Right cardiac atrium (tissue), 5 donors: ENCODE results near the gene CACNA1F. TPM values are rescaled to one million over a fixed set of nuclear protein-coding genes. Genes with fewer than 3 reads are reported as not detected.

Experiments used
- ATAC-seq, 2 donors: fragments of 200-7000 bp; cut with Tn5 transposase; one replicate each; pipeline versions ENCODE4 v1.8.0 to v1.9.1; 2020; ENCODE audit warnings: moderate library complexity in 2 of 2, mild to moderate bottlenecking in 1 of 2
- DNase-seq, 3 donors: peaks; one replicate each; pipeline ENCODE4 v3.0.0-alpha.2; 2020
- H3K27ac ChIP-seq: one replicate; pipeline ENCODE4 v1.5.1; 2013; ENCODE audit warnings: mild to moderate bottlenecking, low read length, control low read depth, moderate library complexity
- H3K27me3 ChIP-seq: one replicate; pipeline ENCODE4 v1.6.1; 2013; ENCODE audit not compliant: control insufficient read depth, insufficient read depth
- H3K4me1 ChIP-seq: one replicate; pipeline ENCODE4 v1.6.1; 2013; ENCODE audit warnings: low read length; ENCODE audit not compliant: control insufficient read depth, insufficient read depth
- H3K4me3 ChIP-seq: one replicate; pipeline ENCODE4 v1.5.1; 2013; ENCODE audit warnings: low read length, control low read depth
- H3K9me3 ChIP-seq: one replicate; pipeline ENCODE4 v1.6.1; 2013; ENCODE audit warnings: low read length; ENCODE audit not compliant: control insufficient read depth
- WGBS: extraction: QIAGEN DNeasy Blood & Tissue Kit; methylation state at CpG from one replicate; pipeline ENCODE4 v1.1.7; 2013; 5-methylcytosine and 5-hydroxymethylcytosine counted together
- intact Hi-C, 4 donors: fragments of 100-400 bp; cut with DNase I; formaldehyde crosslinking; loops; one replicate each; pipeline versions ENCODE4 v1.11.0 to v1.14.0; 2022 to 2023
- polyA plus RNA-seq: library from polyadenylated mRNA; stranded (reverse); fragments of 200-250 nt; gene quantifications from one replicate; pipeline ENCODE4 v1.2.3, GENCODE V29; 2013
- total RNA-seq, 4 donors: library from RNA; stranded (reverse); fragmentation: NEBNext Ultra II Directional; extraction: Animal tissue kit (Norgen Biotek cat#: 25700); gene quantifications; one replicate each; pipeline ENCODE4 v1.2.1, GENCODE V29; 2021
- donor health status: healthy with polysubstance abuse.
- donor health status: DM: no; HTN: yes; CAD: no.
- donor health status: DM: no; HTN: no; CAD: no.
- donor health status: DM: no; HTN: yes; CAD: no; lungs with severe emphysema.
- donor health status: DM: yes; HTN: yes; CAD: no.

Gene CACNA1F
- total and polyA plus RNA-seq, 5 donors: 0.09 to 0.78 (median 0.18) TPM

GRCh38 chrX:49228185-49228584 lies 5.0 kb downstream of the CACNA1F start:
- no peaks in the 10 kb centered on the region for H3K27me3 ChIP-seq
- no peak for ATAC-seq
- H3K4me1 ChIP-seq: no peaks in the 10 kb centered on the region
- H3K27ac ChIP-seq: no peak overlapping the region
- H3K9me3 ChIP-seq: no peaks in the 10 kb centered on the region
- intact Hi-C loops: no loop called here
- no peak for DNase-seq
- WGBS: 92% methylated on average over 17 of the region's 17 CpGs
- no peak overlapping the region for H3K4me3 ChIP-seq

GRCh38 chrX:49227726-49228125 lies 5.4 kb downstream of the CACNA1F start:
- no peaks in the 10 kb centered on the region for H3K27me3 ChIP-seq
- H3K27ac ChIP-seq: no peak overlapping the region
- WGBS: 94% methylated on average over 2 of the region's 2 CpGs
- H3K9me3 ChIP-seq: no peaks in the 10 kb centered on the region
- no peak overlapping the region for H3K4me3 ChIP-seq
- no peaks in the 10 kb centered on the region for H3K4me1 ChIP-seq
- DNase-seq (no peak), ATAC-seq (no peak)
- intact Hi-C loops: no loop called here

GRCh38 chrX:49226946-49227345 lies 6.2 kb downstream of the CACNA1F start:
- Histone ChIP-seq H3K9me3 (no peaks in the 10 kb centered on the region), H3K4me1 (no peaks in the 10 kb centered on the region), H3K4me3 (no peak overlapping the region), H3K27ac (no peak overlapping the region), H3K27me3 (no peaks in the 10 kb centered on the region)
- ATAC-seq (no peak), DNase-seq (no peak)
- WGBS: 97% methylated on average over 9 of the region's 9 CpGs
- intact Hi-C loops: no loop called here

- ATAC-seq: no peak
Observed at GRCh38 chrX:49225858-49226257, 7.3 kb downstream of the CACNA1F start.

GRCh38 chrX:49221868-49222267 lies 11.3 kb downstream of the CACNA1F start:
- WGBS: 76% methylated on average over 2 of the region's 2 CpGs

More at GRCh38 chrX:49225858-49226257, 7.3 kb downstream of the CACNA1F start:
- Histone ChIP-seq H3K27ac (no peak overlapping the region), H3K4me1 (no peaks in the 10 kb centered on the region), H3K27me3 (no peaks in the 10 kb centered on the region), H3K4me3 (no peak overlapping the region), H3K9me3 (no peaks in the 10 kb centered on the region)
- intact Hi-C loops: no loop called here
- no peak for DNase-seq
- WGBS: 66% methylated on average over 14 of the region's 14 CpGs

GRCh38 chrX:49220100-49220499 lies 13.0 kb downstream of the CACNA1F start:
- H3K27ac ChIP-seq: no peak overlapping the region
- no peaks in the 10 kb centered on the region for H3K27me3 ChIP-seq
- no peak for DNase-seq
- H3K4me3 ChIP-seq: no peak overlapping the region
- no peaks in the 10 kb centered on the region for H3K4me1 ChIP-seq
- intact Hi-C loops: no loop called here
- no peak for ATAC-seq
- no peaks in the 10 kb centered on the region for H3K9me3 ChIP-seq

More at GRCh38 chrX:49221868-49222267, 11.3 kb downstream of the CACNA1F start:
- H3K27ac ChIP-seq: no peak overlapping the region
- H3K27me3 ChIP-seq: no peaks in the 10 kb centered on the region
- H3K4me1 ChIP-seq: no peaks in the 10 kb centered on the region
- intact Hi-C loops: no loop called here
- DNase-seq (no peak), ATAC-seq (no peak)
- H3K9me3 ChIP-seq: no peaks in the 10 kb centered on the region
- no peak overlapping the region for H3K4me3 ChIP-seq

GRCh38 chrX:49214996-49215526 lies 18.1 kb downstream of the CACNA1F start:
- Histone ChIP-seq H3K9me3 (no peaks in the 10 kb centered on the region), H3K4me1 (no peaks in the 10 kb centered on the region), H3K27ac (no peak overlapping the region), H3K27me3 (no peaks in the 10 kb centered on the region), H3K4me3 (no peak overlapping the region)
- ATAC-seq (no peak), DNase-seq (no peak)
- intact Hi-C loops: no loop called here
- 84% methylated on average over 14 of the region's 14 CpGs for WGBS

GRCh38 chrX:49214416-49214815 lies 18.7 kb downstream of the CACNA1F start:
- ATAC-seq (no peak), DNase-seq (no peak)
- Histone ChIP-seq H3K9me3 (no peaks in the 10 kb centered on the region), H3K27me3 (no peaks in the 10 kb centered on the region), H3K4me1 (no peaks in the 10 kb centered on the region), H3K4me3 (no peak overlapping the region), H3K27ac (no peak overlapping the region)
- intact Hi-C loops: no loop called here
- 84% methylated on average over 2 of the region's 2 CpGs for WGBS

GRCh38 chrX:49212861-49213260 lies 20.3 kb downstream of the CACNA1F start:
- no peaks in the 10 kb centered on the region for H3K4me1 ChIP-seq
- ATAC-seq (no peak), DNase-seq (no peak)
- intact Hi-C loops: no loop called here
- no peaks in the 10 kb centered on the region for H3K9me3 ChIP-seq
- H3K27ac ChIP-seq: no peak overlapping the region
- H3K27me3 ChIP-seq: no peaks in the 10 kb centered on the region
- H3K4me3 ChIP-seq: no peak overlapping the region
- WGBS: 72% methylated on average over 1 of the region's 1 CpG

- ATAC-seq (no peak), DNase-seq (no peak)
- no peak overlapping the region for H3K27ac ChIP-seq
- intact Hi-C loops: no loop called here
- H3K27me3 ChIP-seq: no peaks in the 10 kb centered on the region
- no peaks in the 10 kb centered on the region for H3K4me1 ChIP-seq
- no peaks in the 10 kb centered on the region for H3K9me3 ChIP-seq
- no peak overlapping the region for H3K4me3 ChIP-seq
- 94% methylated on average over 2 of the region's 2 CpGs for WGBS
Observed at GRCh38 chrX:49212209-49212608, 20.9 kb downstream of the CACNA1F start.

GRCh38 chrX:49211074-49211473 lies 22.1 kb downstream of the CACNA1F start:
- 86% methylated on average over 9 of the region's 9 CpGs for WGBS
- Histone ChIP-seq H3K4me1 (no peaks in the 10 kb centered on the region), H3K4me3 (no peak overlapping the region), H3K27me3 (no peaks in the 10 kb centered on the region), H3K27ac (no peak overlapping the region), H3K9me3 (no peaks in the 10 kb centered on the region)
- intact Hi-C loops: no loop called here
- DNase-seq (no peak), ATAC-seq (no peak)

- Histone ChIP-seq H3K27ac (no peak overlapping the region), H3K9me3 (no peaks in the 10 kb centered on the region), H3K4me3 (no peak overlapping the region), H3K4me1 (no peaks in the 10 kb centered on the region), H3K27me3 (no peaks in the 10 kb centered on the region)
- intact Hi-C loops: no loop called here
- 68% methylated on average over 8 of the region's 8 CpGs for WGBS
- DNase-seq (no peak), ATAC-seq (no peak)
Observed at GRCh38 chrX:49210406-49210805, 22.7 kb downstream of the CACNA1F start.
